Subcutaneous adipose tissue (tissue), 4 donors: Measurements from ENCODE around the gene CD83. TPM values are rescaled to one million over a fixed set of nuclear protein-coding genes. Genes with fewer than 3 reads are reported as not detected.

Source experiments
- total RNA-seq, 4 donors: library from RNA; depleted of rRNA; stranded (reverse); fragments of >200 nt; gene quantifications; one replicate each; pipeline ENCODE4 v1.1.0, GENCODE V29; 2016
- TF ChIP-seq, protein P1 (sequence below): fragments of 450-650 bp; IDR thresholded peaks from one replicate; pipeline ENCODE4 v1.5.1; 2016; ENCODE audit warnings: low read depth, mild to moderate bottlenecking, control low read depth, antibody characterized with exemption, moderate library complexity

The CD83 gene
- total RNA-seq, 4 donors from 2014 or later = 3.2 to 30.1 (median 4.8) TPM

- TF ChIP-seq, protein P1, sequence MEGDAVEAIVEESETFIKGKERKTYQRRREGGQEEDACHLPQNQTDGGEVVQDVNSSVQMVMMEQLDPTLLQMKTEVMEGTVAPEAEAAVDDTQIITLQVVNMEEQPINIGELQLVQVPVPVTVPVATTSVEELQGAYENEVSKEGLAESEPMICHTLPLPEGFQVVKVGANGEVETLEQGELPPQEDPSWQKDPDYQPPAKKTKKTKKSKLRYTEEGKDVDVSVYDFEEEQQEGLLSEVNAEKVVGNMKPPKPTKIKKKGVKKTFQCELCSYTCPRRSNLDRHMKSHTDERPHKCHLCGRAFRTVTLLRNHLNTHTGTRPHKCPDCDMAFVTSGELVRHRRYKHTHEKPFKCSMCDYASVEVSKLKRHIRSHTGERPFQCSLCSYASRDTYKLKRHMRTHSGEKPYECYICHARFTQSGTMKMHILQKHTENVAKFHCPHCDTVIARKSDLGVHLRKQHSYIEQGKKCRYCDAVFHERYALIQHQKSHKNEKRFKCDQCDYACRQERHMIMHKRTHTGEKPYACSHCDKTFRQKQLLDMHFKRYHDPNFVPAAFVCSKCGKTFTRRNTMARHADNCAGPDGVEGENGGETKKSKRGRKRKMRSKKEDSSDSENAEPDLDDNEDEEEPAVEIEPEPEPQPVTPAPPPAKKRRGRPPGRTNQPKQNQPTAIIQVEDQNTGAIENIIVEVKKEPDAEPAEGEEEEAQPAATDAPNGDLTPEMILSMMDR = no peak
Observed at GRCh38 chr6:14126191-14126590, 8.6 kb downstream of the CD83 start.

GRCh38 chr6:14127611-14128010 lies 10.0 kb downstream of the CD83 start:
- TF ChIP-seq, protein P1 = no peak

DNA sequence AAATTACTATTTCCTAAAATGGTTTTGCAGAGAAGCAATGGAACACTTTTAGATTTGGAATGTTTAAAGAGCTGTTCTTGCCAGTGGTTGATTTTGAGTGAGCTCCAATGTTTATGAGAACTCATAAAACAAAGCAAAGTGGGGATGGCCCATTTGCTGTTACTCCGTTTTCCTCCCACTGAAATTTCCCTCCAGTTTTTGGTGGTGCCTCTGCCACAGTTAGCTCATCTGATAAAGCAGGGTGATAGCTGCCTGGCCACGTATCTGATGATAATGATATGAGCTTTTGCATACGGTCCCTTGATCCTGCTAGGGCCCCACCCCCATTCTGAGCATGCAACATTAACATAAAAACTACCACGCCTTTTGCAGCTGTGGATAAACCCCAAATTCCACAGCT lies 10.4 kb downstream of the CD83 start:
- TF ChIP-seq, protein P1 = no peak

GRCh38 chr6:14128746-14129145 lies 11.2 kb downstream of the CD83 start:
- TF ChIP-seq, protein P1 = no peak

- TF ChIP-seq, protein P1 = no peak
Observed at GRCh38 chr6:14129575-14129974, 12.0 kb downstream of the CD83 start.

- TF ChIP-seq, protein P1 = no peak
Observed at GRCh38 chr6:14130435-14131075, 13.0 kb downstream of the CD83 start.

DNA sequence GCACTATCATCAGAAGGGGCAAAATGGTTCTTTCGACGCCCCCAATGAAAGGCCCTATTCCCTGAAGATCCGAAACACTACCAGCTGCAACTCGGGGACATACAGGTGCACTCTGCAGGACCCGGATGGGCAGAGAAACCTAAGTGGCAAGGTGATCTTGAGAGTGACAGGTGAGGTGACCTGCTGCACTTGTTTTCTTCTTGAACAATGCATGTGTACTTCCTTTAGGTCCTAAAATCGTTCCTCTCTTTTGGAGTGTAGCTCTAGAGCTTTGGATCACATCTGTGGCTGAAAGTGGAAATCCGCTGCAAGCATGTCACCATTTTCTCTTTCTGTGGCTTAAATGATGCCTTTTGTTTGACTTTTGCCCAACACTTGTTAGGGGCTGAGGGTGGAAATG lies 14.0 kb downstream of the CD83 start:
- TF ChIP-seq, protein P1 = no peak
